ENCODE measurements around the gene STK32C. TPM values are rescaled to one million over a fixed set of nuclear protein-coding genes. Genes with fewer than 3 reads are reported as not detected.
A peak's percentile ranks its signal among the peaks of the same experiment; 100 is the strongest.

Gene STK32C
- total RNA-seq, 2 experiments from 2014 or later: 19.1 to 21.1 TPM

GRCh38 chr10:132192991-132193665 is 114.6 kb downstream of the STK32C start:
- Mint-ChIP-seq H3K36me3 (ENCODE audit: low read depth) (no peaks in the 10 kb centered on the region), H3K9me3 (ENCODE audit: insufficient read depth) (no peaks in the 10 kb centered on the region), H3K4me1 (ENCODE audit: low read depth) (no peaks in the 10 kb centered on the region), H3K27ac (no peak overlapping the region), H3K27me3 (ENCODE audit: low read depth) (peaks cover 18% of the 10 kb centered on the region), H3K4me3 (no peak overlapping the region)
- CTCF ChIA-PET: interaction anchor here (0.5 kb wide), 1 partner anchor 49 kb away, joined by 3 read pairs; no protein-coding TSS in a partner anchor
- POLR2A ChIA-PET: no interaction called here
- DNase-seq: no peak
- ATAC-seq: no peak

- Mint-ChIP-seq H3K36me3 (ENCODE audit: low read depth) (no peaks in the 10 kb centered on the region), H3K27me3 (ENCODE audit: low read depth) (peaks cover 23% of the 10 kb centered on the region), H3K4me1 (ENCODE audit: low read depth) (no peaks in the 10 kb centered on the region), H3K27ac (no peak overlapping the region), H3K9me3 (ENCODE audit: insufficient read depth) (no peaks in the 10 kb centered on the region), H3K4me3 (no peak overlapping the region)
- ChIA-PET POLR2A (no interaction called here), CTCF (no interaction called here)
- DNase-seq: no peak
- no peak for ATAC-seq
These were observed 115.4 kb downstream of the STK32C start for GRCh38 chr10:132192076-132192975.

DNA sequence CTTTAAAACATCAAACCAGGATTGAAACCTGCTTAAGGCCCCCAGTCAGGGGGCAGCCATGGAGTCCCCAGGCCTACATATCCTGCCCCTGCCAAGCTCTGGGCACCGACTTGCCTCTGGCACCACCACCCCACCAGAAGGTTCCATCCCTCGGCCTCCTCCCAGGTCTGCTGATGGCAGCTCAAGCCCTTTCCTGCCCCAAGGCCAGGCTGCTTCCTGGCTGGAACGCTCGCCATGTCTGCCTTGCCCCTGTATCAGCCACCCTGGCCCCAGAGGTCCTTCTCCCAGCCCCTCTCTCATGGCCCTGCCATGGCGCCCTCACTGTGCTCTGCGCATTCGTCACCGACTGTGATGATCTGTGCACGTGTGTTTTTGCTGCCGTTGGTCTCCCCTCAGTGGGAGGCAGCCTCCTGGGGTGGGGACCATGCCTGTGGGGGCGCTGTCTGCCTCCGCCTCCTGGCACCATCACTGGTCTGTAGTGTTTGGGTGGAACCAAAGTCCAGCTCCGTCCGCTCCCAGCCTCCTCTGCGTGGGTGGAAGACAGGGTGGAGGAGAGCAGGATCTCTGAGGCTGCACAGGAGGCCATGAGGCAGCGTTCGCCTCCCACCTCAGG is 117.8 kb downstream of the STK32C start:
- no peak overlapping the region for H3K27ac Mint-ChIP-seq
- no peaks in the 10 kb centered on the region for H3K9me3 Mint-ChIP-seq (ENCODE audit: insufficient read depth)
- no peak overlapping the region for H3K4me3 Mint-ChIP-seq
- peaks cover 29% of the 10 kb centered on the region for H3K27me3 Mint-ChIP-seq (ENCODE audit: low read depth)
- DNase-seq: no peak
- peaks cover under 1% of the 10 kb centered on the region for H3K4me1 Mint-ChIP-seq (ENCODE audit: low read depth)
- no peaks in the 10 kb centered on the region for H3K36me3 Mint-ChIP-seq (ENCODE audit: low read depth)
- POLR2A ChIA-PET: no interaction called here
- CTCF ChIA-PET: no interaction called here
- ATAC-seq: no peak

DNA sequence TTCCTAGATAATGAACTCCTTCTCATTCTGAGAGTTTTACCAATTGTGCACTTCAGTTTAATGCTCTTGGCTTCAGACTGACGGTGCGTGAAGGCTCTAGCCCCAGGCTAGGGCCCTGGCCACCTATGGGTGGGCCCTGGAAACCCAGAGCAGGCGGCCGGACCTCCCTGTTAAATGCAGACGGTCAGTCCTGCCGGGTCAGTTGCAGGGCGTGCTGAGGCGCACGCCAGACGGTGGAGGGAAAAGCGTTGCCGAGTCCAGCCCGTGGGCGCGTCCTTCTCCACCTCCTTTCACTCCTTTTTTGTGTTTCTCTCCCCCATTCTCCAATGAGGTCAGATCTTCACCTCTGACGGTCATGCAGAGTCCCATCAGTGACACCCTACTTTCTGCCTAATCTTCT is 118.7 kb downstream of the STK32C start:
- ChIA-PET CTCF (no interaction called here), POLR2A (no interaction called here)
- no peak for ATAC-seq
- DNase-seq: no peak
- Mint-ChIP-seq H3K27ac (no peak overlapping the region), H3K9me3 (ENCODE audit: insufficient read depth) (no peaks in the 10 kb centered on the region), H3K27me3 (ENCODE audit: low read depth) (peaks cover 34% of the 10 kb centered on the region), H3K36me3 (ENCODE audit: low read depth) (peaks cover 2% of the 10 kb centered on the region), H3K4me3 (no peak overlapping the region), H3K4me1 (ENCODE audit: low read depth) (peaks cover 2% of the 10 kb centered on the region)

GRCh38 chr10:132188331-132188730 is 119.4 kb downstream of the STK32C start:
- no peak overlapping the region for H3K27ac Mint-ChIP-seq
- peaks cover 2% of the 10 kb centered on the region for H3K4me1 Mint-ChIP-seq (ENCODE audit: low read depth)
- H3K9me3 Mint-ChIP-seq (ENCODE audit: insufficient read depth): no peaks in the 10 kb centered on the region
- H3K4me3 Mint-ChIP-seq: no peak overlapping the region
- no peak for DNase-seq
- ChIA-PET POLR2A (no interaction called here), CTCF (interaction anchor here (1.1 kb wide), 1 partner anchor 25 kb away, joined by 3 read pairs; no protein-coding TSS in a partner anchor)
- ATAC-seq: no peak
- peaks cover 39% of the 10 kb centered on the region for H3K27me3 Mint-ChIP-seq (ENCODE audit: low read depth)
- peaks cover 2% of the 10 kb centered on the region for H3K36me3 Mint-ChIP-seq (ENCODE audit: low read depth)

GRCh38 chr10:132187430-132188138 is 120.2 kb downstream of the STK32C start:
- ChIA-PET POLR2A (no interaction called here), CTCF (interaction anchor here (1.1 kb wide), 1 partner anchor 25 kb away, joined by 3 read pairs; no protein-coding TSS in a partner anchor)

GRCh38 chr10:132186488-132187429 is 121.0 kb downstream of the STK32C start, which contains the start of gene DPYSL4:
DPYSL4 (plus strand) TSS chr10:132186948; CDS start chr10:132187064, 116 bp downstream.
- DNase-seq (no peak), ATAC-seq (peak; percentile 49)
- ChIA-PET CTCF (no interaction called here), POLR2A (no interaction called here)
- no peak within 1 kb of the TSS for H3K27ac Mint-ChIP-seq
- peaks cover 2% of the 10 kb centered on the region for H3K36me3 Mint-ChIP-seq (ENCODE audit: low read depth)
- peaks cover 43% of the 10 kb centered on the region for H3K27me3 Mint-ChIP-seq (ENCODE audit: low read depth)
- H3K4me3 Mint-ChIP-seq: peak within 1 kb of the TSS; percentile 12
- H3K4me1 Mint-ChIP-seq (ENCODE audit: low read depth): peaks cover 2% of the 10 kb centered on the region
- H3K9me3 Mint-ChIP-seq (ENCODE audit: insufficient read depth): no peaks in the 10 kb centered on the region

More at GRCh38 chr10:132187430-132188138, 120.2 kb downstream of the STK32C start:
- DNase-seq (no peak), ATAC-seq (no peak)
- H3K4me3 Mint-ChIP-seq: peak overlapping the region; percentile 12
- peaks cover 43% of the 10 kb centered on the region for H3K27me3 Mint-ChIP-seq (ENCODE audit: low read depth)
- H3K4me1 Mint-ChIP-seq (ENCODE audit: low read depth): peaks cover 2% of the 10 kb centered on the region
- H3K27ac Mint-ChIP-seq: no peak overlapping the region
- H3K36me3 Mint-ChIP-seq (ENCODE audit: low read depth): peaks cover 2% of the 10 kb centered on the region
- H3K9me3 Mint-ChIP-seq (ENCODE audit: insufficient read depth): no peaks in the 10 kb centered on the region

DNA sequence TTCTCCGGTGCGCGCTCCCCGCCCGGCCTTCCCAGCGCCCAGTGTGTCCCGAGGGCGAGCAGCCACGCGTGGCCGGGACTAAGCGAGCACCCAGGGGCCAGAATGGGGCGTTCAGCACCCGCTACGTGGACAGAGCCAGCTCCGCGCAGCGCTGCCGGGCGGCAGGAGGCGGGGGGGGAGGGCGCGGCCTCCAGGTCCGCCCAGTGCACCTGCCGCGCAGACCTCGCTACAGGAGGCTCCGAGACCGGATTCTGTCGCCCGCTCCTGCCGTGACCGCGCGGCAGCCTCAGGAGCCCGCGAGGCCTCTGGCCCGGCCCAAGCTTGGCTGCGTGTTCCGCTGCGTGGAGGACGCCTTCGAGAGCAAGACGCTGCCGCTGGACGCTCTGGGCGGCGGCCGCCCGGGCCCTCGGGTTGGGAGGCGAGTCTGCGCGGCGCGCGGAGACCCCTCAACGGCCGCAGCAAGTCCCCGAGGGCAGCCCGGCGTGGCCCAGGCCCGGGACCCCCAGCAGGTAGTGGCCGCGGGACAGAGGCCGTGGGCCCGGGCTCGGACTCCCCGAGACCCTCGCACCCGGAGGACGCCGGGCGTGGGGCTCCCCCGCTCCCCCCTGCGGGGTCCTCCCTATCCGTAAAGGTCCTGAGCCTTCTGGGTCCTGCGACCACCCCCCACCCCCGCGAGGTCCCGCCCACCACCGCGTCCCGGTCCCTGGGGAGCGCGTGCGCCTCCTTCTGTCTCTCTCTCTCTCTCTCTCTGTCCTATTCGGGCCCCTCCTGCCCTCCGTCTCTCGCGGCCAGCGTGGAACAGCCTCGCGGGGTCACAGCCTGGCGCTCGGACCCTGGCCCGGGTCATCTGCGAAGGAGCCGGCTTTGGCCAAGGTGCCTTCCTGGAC is 121.9 kb downstream of the STK32C start:
- peaks cover 2% of the 10 kb centered on the region for H3K36me3 Mint-ChIP-seq (ENCODE audit: low read depth)
- H3K4me3 Mint-ChIP-seq: no peak overlapping the region
- ChIA-PET CTCF (no interaction called here), POLR2A (no interaction called here)
- H3K4me1 Mint-ChIP-seq (ENCODE audit: low read depth): peaks cover 2% of the 10 kb centered on the region
- peak; percentile 69 for DNase-seq
- H3K27ac Mint-ChIP-seq: no peak overlapping the region
- peaks cover 45% of the 10 kb centered on the region for H3K27me3 Mint-ChIP-seq (ENCODE audit: low read depth)
- H3K9me3 Mint-ChIP-seq (ENCODE audit: insufficient read depth): no peaks in the 10 kb centered on the region
- ATAC-seq: peak; percentile 86

GRCh38 chr10:132184816-132185593 is 122.7 kb downstream of the STK32C start:
- Mint-ChIP-seq H3K4me3 (no peak overlapping the region), H3K4me1 (ENCODE audit: low read depth) (peaks cover 2% of the 10 kb centered on the region), H3K9me3 (ENCODE audit: insufficient read depth) (no peaks in the 10 kb centered on the region), H3K27ac (no peak overlapping the region), H3K27me3 (ENCODE audit: low read depth) (peaks cover 48% of the 10 kb centered on the region), H3K36me3 (ENCODE audit: low read depth) (peaks cover 2% of the 10 kb centered on the region)
- DNase-seq (no peak), ATAC-seq (no peak)
- ChIA-PET POLR2A (no interaction called here), CTCF (no interaction called here)

- Mint-ChIP-seq H3K36me3 (ENCODE audit: low read depth) (peaks cover 2% of the 10 kb centered on the region), H3K4me3 (no peak overlapping the region), H3K9me3 (ENCODE audit: insufficient read depth) (no peaks in the 10 kb centered on the region), H3K27me3 (ENCODE audit: low read depth) (peaks cover 29% of the 10 kb centered on the region), H3K4me1 (ENCODE audit: low read depth) (peaks cover 2% of the 10 kb centered on the region), H3K27ac (no peak overlapping the region)
- POLR2A ChIA-PET: interaction anchor here (1.0 kb wide), 1 partner anchor 353 kb away, joined by 3 read pairs; no protein-coding TSS in a partner anchor
- DNase-seq (no peak), ATAC-seq (no peak)
- CTCF ChIA-PET: no interaction called here
These were observed 124.7 kb downstream of the STK32C start for GRCh38 chr10:132183046-132183445.
